ENCODE data around the gene CA5A.

DNA sequence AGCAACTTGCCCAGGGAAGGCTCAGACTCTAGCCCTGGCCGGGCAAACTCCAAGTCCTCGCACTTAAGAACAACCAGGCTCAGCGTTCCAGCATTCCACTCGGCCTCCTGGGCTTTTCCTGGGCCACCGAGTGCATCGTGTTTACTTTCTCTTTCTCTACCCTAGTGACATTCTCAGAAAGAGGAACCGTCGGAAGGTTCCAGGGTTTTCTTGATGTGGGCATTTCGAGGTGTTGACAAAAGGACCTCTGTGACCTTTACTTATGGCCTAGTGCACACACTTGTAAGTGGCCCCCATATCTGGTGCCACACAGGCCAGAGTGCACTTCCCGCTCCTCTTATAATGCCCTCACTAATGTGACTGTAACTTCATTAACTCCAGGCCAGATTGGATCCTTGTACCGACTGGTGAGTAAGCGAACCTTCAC is 11.8 kb upstream of the CA5A start:
- no peak for TF ChIP-seq EZH2 (IDR thresholded peaks at IDR 0.05; ENCODE audit: borderline replicate concordance)
- TF ChIP-seq, protein P1, sequence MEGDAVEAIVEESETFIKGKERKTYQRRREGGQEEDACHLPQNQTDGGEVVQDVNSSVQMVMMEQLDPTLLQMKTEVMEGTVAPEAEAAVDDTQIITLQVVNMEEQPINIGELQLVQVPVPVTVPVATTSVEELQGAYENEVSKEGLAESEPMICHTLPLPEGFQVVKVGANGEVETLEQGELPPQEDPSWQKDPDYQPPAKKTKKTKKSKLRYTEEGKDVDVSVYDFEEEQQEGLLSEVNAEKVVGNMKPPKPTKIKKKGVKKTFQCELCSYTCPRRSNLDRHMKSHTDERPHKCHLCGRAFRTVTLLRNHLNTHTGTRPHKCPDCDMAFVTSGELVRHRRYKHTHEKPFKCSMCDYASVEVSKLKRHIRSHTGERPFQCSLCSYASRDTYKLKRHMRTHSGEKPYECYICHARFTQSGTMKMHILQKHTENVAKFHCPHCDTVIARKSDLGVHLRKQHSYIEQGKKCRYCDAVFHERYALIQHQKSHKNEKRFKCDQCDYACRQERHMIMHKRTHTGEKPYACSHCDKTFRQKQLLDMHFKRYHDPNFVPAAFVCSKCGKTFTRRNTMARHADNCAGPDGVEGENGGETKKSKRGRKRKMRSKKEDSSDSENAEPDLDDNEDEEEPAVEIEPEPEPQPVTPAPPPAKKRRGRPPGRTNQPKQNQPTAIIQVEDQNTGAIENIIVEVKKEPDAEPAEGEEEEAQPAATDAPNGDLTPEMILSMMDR (IDR thresholded peaks at IDR 0.05; ENCODE audit: poor library complexity) = no peak
